ENCODE data around the gene PLEKHA5. TPM values are rescaled to one million over a fixed set of nuclear protein-coding genes. Genes with fewer than 3 reads are reported as not detected.

PLEKHA5 gene
- polyA plus RNA-seq, 3 donors: 0.35 to 0.79 (median 0.41) TPM

DNA sequence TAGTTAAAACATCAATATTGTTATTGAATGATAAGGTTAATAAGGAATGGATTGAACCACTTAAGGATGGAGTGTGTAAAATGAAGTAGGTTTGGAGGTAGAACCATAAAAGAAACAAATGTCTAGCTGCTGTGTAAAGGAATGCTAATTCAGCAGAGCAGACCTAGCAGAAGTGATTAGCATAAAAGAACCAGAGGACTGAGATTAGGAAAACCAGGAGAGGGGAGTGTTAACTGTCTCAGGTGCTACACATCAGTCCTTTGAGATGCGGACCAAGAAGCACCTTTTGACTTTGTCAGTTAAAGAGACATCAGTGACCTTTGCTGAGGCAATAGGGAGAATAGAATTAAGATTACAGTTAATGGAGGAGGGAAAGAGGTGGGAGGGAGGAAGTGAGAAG, 84.5 kb downstream of the PLEKHA5 start:
- Mint-ChIP-seq H3K27me3 (ENCODE audit: low read depth in 3 of 3) (no peaks in the 10 kb centered on the region), H3K4me1 (no peaks in the 10 kb centered on the region), H3K36me3 (no peaks in the 10 kb centered on the region), H3K4me3 (no peak overlapping the region), H3K27ac (no peak overlapping the region), H3K9me3 (peaks cover 0 to 6% (median 2%) of the 10 kb centered on the region in 7 donors)
- WGBS (ENCODE audit: insufficient coverage): 100% methylated on average over 1 of the region's 1 CpG
- Histone ChIP-seq H2AFZ (ENCODE audit: insufficient read depth, low read depth, low read length, poor library complexity, severe bottlenecking) (no peak overlapping the region), H3K9ac (ENCODE audit: insufficient read depth, low read length, poor library complexity, severe bottlenecking) (no peak overlapping the region), H3K79me2 (ENCODE audit: insufficient read depth, low read length) (no peaks in the 10 kb centered on the region), H3K36me3 (replicated peaks in 1 of 2; ENCODE audit: control insufficient read depth in 1 of 2, insufficient read depth in 2 of 2, low read length in 2 of 2) (no peaks in the 10 kb centered on the region), H3K9me3 (replicated peaks in 1 of 2; ENCODE audit: control insufficient read depth in 1 of 2, insufficient read depth in 1 of 2, low read length in 2 of 2) (no peaks in the 10 kb centered on the region), H3K4me2 (replicated peaks; ENCODE audit: extremely low read depth, low read length, poor library complexity, severe bottlenecking) (no peak overlapping the region), H3K4me1 (ENCODE audit: control insufficient read depth in 1 of 2, insufficient read depth in 2 of 2, low read length in 2 of 2) (no peaks in the 10 kb centered on the region), H3K27me3 (ENCODE audit: control insufficient read depth in 2 of 2, insufficient read depth in 2 of 2, low read length in 2 of 2) (no peaks in the 10 kb centered on the region), H4K20me1 (ENCODE audit: insufficient read depth, low read length) (no peaks in the 10 kb centered on the region), H3K4me3 (replicated peaks in 1 of 3; ENCODE audit: low read depth in 2 of 3, low read length in 3 of 3) (no peak overlapping the region), H3K27ac (ENCODE audit: low read depth in 1 of 2, low read length in 2 of 2) (no peak overlapping the region)
- DNase-seq: no peak
- TF ChIP-seq, protein P1, sequence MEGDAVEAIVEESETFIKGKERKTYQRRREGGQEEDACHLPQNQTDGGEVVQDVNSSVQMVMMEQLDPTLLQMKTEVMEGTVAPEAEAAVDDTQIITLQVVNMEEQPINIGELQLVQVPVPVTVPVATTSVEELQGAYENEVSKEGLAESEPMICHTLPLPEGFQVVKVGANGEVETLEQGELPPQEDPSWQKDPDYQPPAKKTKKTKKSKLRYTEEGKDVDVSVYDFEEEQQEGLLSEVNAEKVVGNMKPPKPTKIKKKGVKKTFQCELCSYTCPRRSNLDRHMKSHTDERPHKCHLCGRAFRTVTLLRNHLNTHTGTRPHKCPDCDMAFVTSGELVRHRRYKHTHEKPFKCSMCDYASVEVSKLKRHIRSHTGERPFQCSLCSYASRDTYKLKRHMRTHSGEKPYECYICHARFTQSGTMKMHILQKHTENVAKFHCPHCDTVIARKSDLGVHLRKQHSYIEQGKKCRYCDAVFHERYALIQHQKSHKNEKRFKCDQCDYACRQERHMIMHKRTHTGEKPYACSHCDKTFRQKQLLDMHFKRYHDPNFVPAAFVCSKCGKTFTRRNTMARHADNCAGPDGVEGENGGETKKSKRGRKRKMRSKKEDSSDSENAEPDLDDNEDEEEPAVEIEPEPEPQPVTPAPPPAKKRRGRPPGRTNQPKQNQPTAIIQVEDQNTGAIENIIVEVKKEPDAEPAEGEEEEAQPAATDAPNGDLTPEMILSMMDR (IDR thresholded peaks at IDR 0.05): no peak
- intact Hi-C loops (cut with micrococcal nuclease): no loop called here

DNA sequence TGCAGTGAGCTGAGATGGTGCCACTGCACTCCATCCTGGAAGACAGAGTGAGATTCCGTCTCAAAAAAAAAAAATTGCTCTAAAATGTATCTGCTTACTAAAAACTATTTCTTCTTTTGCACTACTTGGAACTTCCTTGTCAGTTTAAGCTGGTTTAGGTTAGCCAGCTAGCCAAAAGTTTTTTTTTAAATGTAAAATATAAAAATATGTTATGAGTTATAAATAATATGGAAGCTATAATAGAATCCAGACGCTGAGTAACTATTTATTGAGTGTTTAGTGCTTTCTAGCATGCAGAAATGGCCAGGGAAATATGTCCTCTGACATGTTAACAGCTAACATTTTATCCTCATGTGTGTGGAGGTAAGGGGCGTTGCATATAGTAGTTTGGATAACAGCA, 85.6 kb downstream of the PLEKHA5 start:
- no peak overlapping the region for H3K9ac ChIP-seq (ENCODE audit: insufficient read depth, low read length, poor library complexity, severe bottlenecking)
- Mint-ChIP-seq H3K36me3 (no peaks in the 10 kb centered on the region), H3K4me1 (no peaks in the 10 kb centered on the region), H3K27ac (no peak overlapping the region), H3K27me3 (ENCODE audit: low read depth in 3 of 3) (no peaks in the 10 kb centered on the region), H3K9me3 (peaks cover 0 to 4% (median 0%) of the 10 kb centered on the region in 7 donors), H3K4me3 (no peak overlapping the region)
- H4K20me1 ChIP-seq (ENCODE audit: insufficient read depth, low read length): no peaks in the 10 kb centered on the region
- intact Hi-C loops (cut with micrococcal nuclease): no loop called here
- no peaks in the 10 kb centered on the region for H3K9me3 ChIP-seq (replicated peaks in 1 of 2; ENCODE audit: control insufficient read depth in 1 of 2, insufficient read depth in 1 of 2, low read length in 2 of 2)
- no peaks in the 10 kb centered on the region for H3K79me2 ChIP-seq (ENCODE audit: insufficient read depth, low read length)
- TF ChIP-seq, protein P1 (IDR thresholded peaks at IDR 0.05): no peak
- H2AFZ ChIP-seq (ENCODE audit: insufficient read depth, low read depth, low read length, poor library complexity, severe bottlenecking): no peak overlapping the region
- no peaks in the 10 kb centered on the region for H3K36me3 ChIP-seq (replicated peaks in 1 of 2; ENCODE audit: control insufficient read depth in 1 of 2, insufficient read depth in 2 of 2, low read length in 2 of 2)
- H3K27me3 ChIP-seq (ENCODE audit: control insufficient read depth in 2 of 2, insufficient read depth in 2 of 2, low read length in 2 of 2): no peaks in the 10 kb centered on the region
- no peaks in the 10 kb centered on the region for H3K4me1 ChIP-seq (ENCODE audit: control insufficient read depth in 1 of 2, insufficient read depth in 2 of 2, low read length in 2 of 2)
- no CpG with 5 or more reads among the region's 3 CpGs for WGBS (ENCODE audit: insufficient coverage)
- H3K27ac ChIP-seq (ENCODE audit: low read depth in 1 of 2, low read length in 2 of 2): no peak overlapping the region
- DNase-seq: no peak
- H3K4me2 ChIP-seq (replicated peaks; ENCODE audit: extremely low read depth, low read length, poor library complexity, severe bottlenecking): no peak overlapping the region
- no peak overlapping the region for H3K4me3 ChIP-seq (replicated peaks in 1 of 3; ENCODE audit: low read depth in 2 of 3, low read length in 3 of 3)
